AG09319 (cell line): ENCODE measurements around the gene FYCO1.
"Not testable (repeated sequence)": the region's sequence is repeated elsewhere in the genome, so short reads cannot be mapped to it uniquely, and the experiment has no call there.

Experiments used
- DNase-seq: peaks from one replicate; pipeline ENCODE4 v3.0.0-alpha.2; 2010; ENCODE audit warnings: low read depth; ENCODE audit errors: extremely low read depth
- CTCF ChIP-seq: IDR thresholded peaks from 2 replicates; pipeline ENCODE4 v1.5.1; 2011; ENCODE audit warnings: low read depth, mild to moderate bottlenecking, inconsistent platforms, low read length, moderate library complexity

FYCO1 gene

GRCh38 chr3:46008058-46008457 lies 12.4 kb upstream of the FYCO1 start:
- no peak for DNase-seq
- TF ChIP-seq CTCF = no peak

- DNase-seq = no peak
- no peak for TF ChIP-seq CTCF
Measured at GRCh38 chr3:46007280-46007679, 11.7 kb upstream of the FYCO1 start.

- TF ChIP-seq CTCF = no peak
- DNase-seq = no peak
Measured at GRCh38 chr3:46006238-46007032, 10.8 kb upstream of the FYCO1 start.

GRCh38 chr3:46003706-46004105 lies 8.1 kb upstream of the FYCO1 start:
- DNase-seq = not testable (repeated sequence)

- TF ChIP-seq CTCF = no peak
Measured at GRCh38 chr3:46001178-46001577, 5.6 kb upstream of the FYCO1 start.

GRCh38 chr3:45997942-45998341 lies 2.3 kb upstream of the FYCO1 start:
- no peak for TF ChIP-seq CTCF
- no peak for DNase-seq

More at GRCh38 chr3:46001178-46001577, 5.6 kb upstream of the FYCO1 start:
- DNase-seq = no peak

- DNase-seq = not testable (repeated sequence)
Measured at GRCh38 chr3:45997499-45997898, 1.9 kb upstream of the FYCO1 start.

- DNase-seq = no peak
- TF ChIP-seq CTCF = no peak
Measured at GRCh38 chr3:45994419-45995235, 997 bp downstream of the FYCO1 start.
